Activated CD8-positive, alpha-beta memory T cell treated with anti-CD3 and anti-CD28 coated beads for 4 hours (primary cell): Measurements from ENCODE around the gene TMCC1.
"Not testable (repeated sequence)": the region's sequence is repeated elsewhere in the genome, so short reads cannot be mapped to it uniquely, and the experiment has no call there.

Experiments used
- DNase-seq, 2 donors: peaks; one replicate each; pipeline ENCODE4 v3.0.0-alpha.2; 2020; ENCODE audit warnings: low read depth in 2 of 2

TMCC1 gene

GRCh38 chr3:129727707-129728106, 165.8 kb downstream of the TMCC1 start:
- no peak for DNase-seq

- DNase-seq, result no peak
Observed at GRCh38 chr3:129723558-129724324, 169.8 kb downstream of the TMCC1 start.

GRCh38 chr3:129722527-129722926, 171.0 kb downstream of the TMCC1 start:
- no peak for DNase-seq

GRCh38 chr3:129718201-129718600, 175.3 kb downstream of the TMCC1 start:
- no peak for DNase-seq

- no peak for DNase-seq
Observed at GRCh38 chr3:129715854-129716253, 177.7 kb downstream of the TMCC1 start.

- DNase-seq, result no peak
Observed at GRCh38 chr3:129708328-129708861, 185.1 kb downstream of the TMCC1 start.

- DNase-seq, result no peak
Observed at GRCh38 chr3:129705274-129705673, 188.2 kb downstream of the TMCC1 start.

- no peak for DNase-seq
Observed at GRCh38 chr3:129703913-129704312, 189.6 kb downstream of the TMCC1 start.

GRCh38 chr3:129702934-129703712, 190.4 kb downstream of the TMCC1 start:
- no peak for DNase-seq

- no peak for DNase-seq
Observed at GRCh38 chr3:129701161-129701560, 192.3 kb downstream of the TMCC1 start.

- no peak for DNase-seq
Observed at GRCh38 chr3:129699612-129700011, 193.9 kb downstream of the TMCC1 start.

- no peak for DNase-seq
Observed at GRCh38 chr3:129699199-129699598, 194.3 kb downstream of the TMCC1 start.

GRCh38 chr3:129697229-129697969, 196.1 kb downstream of the TMCC1 start:
- no peak for DNase-seq

- DNase-seq, result not testable (repeated sequence)
Observed at GRCh38 chr3:129696430-129696829, 197.1 kb downstream of the TMCC1 start.

- DNase-seq, result no peak
Observed at GRCh38 chr3:129695230-129695629, 198.3 kb downstream of the TMCC1 start.

- DNase-seq, result no peak
Observed at GRCh38 chr3:129694228-129694627, 199.3 kb downstream of the TMCC1 start.

GRCh38 chr3:129692743-129693142, 200.8 kb downstream of the TMCC1 start:
- no peak for DNase-seq

GRCh38 chr3:129690963-129691362, 202.5 kb downstream of the TMCC1 start:
- no peak for DNase-seq

GRCh38 chr3:129690406-129690805, 203.1 kb downstream of the TMCC1 start:
- no peak for DNase-seq

- no peak for DNase-seq
Observed at GRCh38 chr3:129689036-129689435, 204.5 kb downstream of the TMCC1 start.

GRCh38 chr3:129688271-129688895, 205.1 kb downstream of the TMCC1 start:
- DNase-seq, result no peak
